Mucosa of descending colon (tissue), 3 donors: ENCODE data around the gene KIF1C. TPM values are rescaled to one million over a fixed set of nuclear protein-coding genes. Genes with fewer than 3 reads are reported as not detected.
"Not testable (repeated sequence)": the region's sequence is repeated elsewhere in the genome, so short reads cannot be mapped to it uniquely, and the experiment has no call there.

Experiments
- ATAC-seq: fragments of 200-7000 bp; cut with Tn5 transposase; one replicate; pipeline ENCODE4 v1.9.1; 2020; ENCODE audit warnings: mild to moderate bottlenecking, moderate library complexity
- DNase-seq, 3 donors: peaks; one replicate each; pipeline ENCODE4 v3.0.0-alpha.2; 2020
- H3K36me3 ChIP-seq: fragments of 200-600 bp; one replicate; pipeline ENCODE4 v1.8.0; 2021; ENCODE audit warnings: low read depth, mild to moderate bottlenecking
- H3K4me1 ChIP-seq: fragments of 200-600 bp; one replicate; pipeline ENCODE4 v1.8.0; 2021; ENCODE audit warnings: low read depth, mild to moderate bottlenecking
- H3K4me3 ChIP-seq: fragments of 200-600 bp; one replicate; pipeline ENCODE4 v1.8.0; 2021; ENCODE audit warnings: mild to moderate bottlenecking
- H3K9me3 ChIP-seq: fragments of 200-600 bp; one replicate; pipeline ENCODE4 v1.8.0; 2021; ENCODE audit warnings: mild to moderate bottlenecking
- intact Hi-C, 2 donors: fragments of 100-400 bp; cut with DNase I in 1 of 2; cut with micrococcal nuclease in 1 of 2; formaldehyde crosslinking; loops; one replicate each; pipeline versions ENCODE4 v1.11.0 to v1.11.1; 2022; cut with DNase I, micrococcal nuclease
- total RNA-seq, 3 donors: library from RNA; stranded (reverse); fragmentation: NEBNext Ultra II Directional in 2 of 3; extraction: Animal tissue kit (Norgen Biotek cat#: 25700) in 2 of 3; gene quantifications; one replicate each; pipeline versions ENCODE4 v1.2.1 to v1.2.4, GENCODE V29; 2021 to 2023
- TF ChIP-seq, protein P1 (sequence below): fragments of 200-600 bp; IDR thresholded peaks from one replicate; pipeline ENCODE4 v1.8.0; 2022; ENCODE audit warnings: antibody characterized with exemption, mild to moderate bottlenecking
- donor health status: DM: no; HTN: no; CAD: no; lungs with moderate emphysema.
- donor health status: DM: no; HTN: no; CAD: no.
- donor health status: DM: no; HTN: yes; CAD: no.

Gene KIF1C
- total RNA-seq, 3 donors from 2014 or later = 219 to 286 (median 273) TPM

GRCh38 chr17:5023588-5024147 lies 25.9 kb downstream of the KIF1C start:
- ATAC-seq (no peak), DNase-seq (no peak)
- Histone ChIP-seq H3K9me3 (no peaks in the 10 kb centered on the region), H3K36me3 (peaks cover 10% of the 10 kb centered on the region), H3K4me1 (no peaks in the 10 kb centered on the region), H3K4me3 (no peak overlapping the region)
- TF ChIP-seq, protein P1, sequence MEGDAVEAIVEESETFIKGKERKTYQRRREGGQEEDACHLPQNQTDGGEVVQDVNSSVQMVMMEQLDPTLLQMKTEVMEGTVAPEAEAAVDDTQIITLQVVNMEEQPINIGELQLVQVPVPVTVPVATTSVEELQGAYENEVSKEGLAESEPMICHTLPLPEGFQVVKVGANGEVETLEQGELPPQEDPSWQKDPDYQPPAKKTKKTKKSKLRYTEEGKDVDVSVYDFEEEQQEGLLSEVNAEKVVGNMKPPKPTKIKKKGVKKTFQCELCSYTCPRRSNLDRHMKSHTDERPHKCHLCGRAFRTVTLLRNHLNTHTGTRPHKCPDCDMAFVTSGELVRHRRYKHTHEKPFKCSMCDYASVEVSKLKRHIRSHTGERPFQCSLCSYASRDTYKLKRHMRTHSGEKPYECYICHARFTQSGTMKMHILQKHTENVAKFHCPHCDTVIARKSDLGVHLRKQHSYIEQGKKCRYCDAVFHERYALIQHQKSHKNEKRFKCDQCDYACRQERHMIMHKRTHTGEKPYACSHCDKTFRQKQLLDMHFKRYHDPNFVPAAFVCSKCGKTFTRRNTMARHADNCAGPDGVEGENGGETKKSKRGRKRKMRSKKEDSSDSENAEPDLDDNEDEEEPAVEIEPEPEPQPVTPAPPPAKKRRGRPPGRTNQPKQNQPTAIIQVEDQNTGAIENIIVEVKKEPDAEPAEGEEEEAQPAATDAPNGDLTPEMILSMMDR = no peak
- intact Hi-C loops = no loop called here

DNA sequence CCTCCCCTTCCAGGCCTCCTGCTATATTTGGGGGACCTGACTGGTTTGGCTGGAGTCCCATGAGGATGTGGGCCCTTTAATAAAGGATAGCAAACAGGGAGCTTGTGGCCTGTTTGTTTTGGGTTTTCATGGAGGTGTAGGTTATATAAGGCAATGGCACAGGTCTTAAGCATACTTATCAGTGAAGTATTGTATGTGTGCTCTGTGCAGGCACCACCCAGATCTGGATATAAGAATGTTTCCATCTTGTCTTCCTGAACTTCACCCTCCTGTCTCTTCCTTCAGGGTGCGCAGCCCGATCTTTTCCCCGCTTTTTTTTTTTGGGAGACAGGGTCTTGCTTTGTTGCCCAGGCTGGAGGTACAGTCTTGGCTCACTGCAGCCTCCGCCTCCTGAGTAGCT lies 26.9 kb downstream of the KIF1C start:
- TF ChIP-seq, protein P1 = no peak
- peak; percentile 10 for ATAC-seq
- H3K36me3 ChIP-seq = peaks cover 10% of the 10 kb centered on the region

GRCh38 chr17:5027299-5027698 lies 29.5 kb downstream of the KIF1C start:
- H3K4me1 ChIP-seq = peaks cover 8% of the 10 kb centered on the region
- TF ChIP-seq, protein P1 = no peak
- H3K4me3 ChIP-seq = no peak overlapping the region
- intact Hi-C loops = no loop called here
- H3K36me3 ChIP-seq = peaks cover 1% of the 10 kb centered on the region
- H3K9me3 ChIP-seq = no peaks in the 10 kb centered on the region
- DNase-seq (no peak), ATAC-seq (no peak)

More for the DNA sequence above, 26.9 kb downstream of the KIF1C start:
- intact Hi-C loops = no loop called here
- no peaks in the 10 kb centered on the region for H3K4me1 ChIP-seq
- no peak for DNase-seq
- H3K9me3 ChIP-seq = no peaks in the 10 kb centered on the region
- H3K4me3 ChIP-seq = no peak overlapping the region

DNA sequence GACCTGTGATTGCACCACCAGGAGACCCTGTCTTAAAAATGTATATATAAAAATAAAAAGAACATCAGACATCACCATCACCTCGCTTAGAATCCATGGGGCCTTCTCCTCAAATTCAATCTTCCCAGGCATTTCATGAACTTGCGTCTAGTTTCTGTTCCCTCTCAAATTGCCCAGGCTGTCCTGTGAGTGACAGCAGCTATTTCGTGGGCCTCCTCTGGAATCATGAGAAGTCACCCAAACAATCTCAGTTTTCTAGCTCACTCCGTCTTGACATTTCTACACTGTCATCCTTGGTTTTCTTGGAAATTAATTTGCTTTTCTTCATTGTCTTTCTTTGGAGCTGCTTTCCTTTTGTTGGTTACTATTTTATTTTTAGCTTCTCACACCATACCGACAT lies 30.2 kb downstream of the KIF1C start:
- TF ChIP-seq, protein P1 = no peak
- Histone ChIP-seq H3K4me1 (peaks cover 8% of the 10 kb centered on the region), H3K9me3 (no peaks in the 10 kb centered on the region), H3K36me3 (no peaks in the 10 kb centered on the region), H3K4me3 (no peak overlapping the region)
- ATAC-seq (no peak), DNase-seq (no peak)
- intact Hi-C loops = no loop called here

DNA sequence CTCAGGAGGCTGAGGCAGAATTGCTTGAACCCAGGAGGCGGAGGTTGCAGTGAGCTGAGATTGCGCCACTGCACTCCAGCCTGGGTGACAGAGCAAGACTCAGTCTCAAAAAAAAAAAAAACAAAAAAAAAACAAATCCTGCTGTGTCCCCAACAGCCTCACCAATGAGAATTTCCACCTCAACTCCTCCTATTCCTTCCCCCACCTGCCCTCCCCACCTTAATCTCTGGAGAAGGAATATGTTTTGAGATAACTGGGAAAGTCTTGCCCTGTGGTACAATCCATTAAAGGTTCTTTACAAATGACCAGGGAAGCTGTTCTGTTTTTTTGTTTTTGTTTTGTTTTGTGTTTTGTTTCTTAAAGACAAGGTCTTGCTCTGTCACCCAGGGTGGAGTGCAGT lies 32.4 kb downstream of the KIF1C start:
- ATAC-seq, DNase-seq, H3K4me3 ChIP-seq, H3K9me3 ChIP-seq, intact Hi-C loops, H3K36me3 ChIP-seq: not testable (repeated sequence)
- H3K4me1 ChIP-seq = peaks cover 13% of the 10 kb centered on the region

DNA sequence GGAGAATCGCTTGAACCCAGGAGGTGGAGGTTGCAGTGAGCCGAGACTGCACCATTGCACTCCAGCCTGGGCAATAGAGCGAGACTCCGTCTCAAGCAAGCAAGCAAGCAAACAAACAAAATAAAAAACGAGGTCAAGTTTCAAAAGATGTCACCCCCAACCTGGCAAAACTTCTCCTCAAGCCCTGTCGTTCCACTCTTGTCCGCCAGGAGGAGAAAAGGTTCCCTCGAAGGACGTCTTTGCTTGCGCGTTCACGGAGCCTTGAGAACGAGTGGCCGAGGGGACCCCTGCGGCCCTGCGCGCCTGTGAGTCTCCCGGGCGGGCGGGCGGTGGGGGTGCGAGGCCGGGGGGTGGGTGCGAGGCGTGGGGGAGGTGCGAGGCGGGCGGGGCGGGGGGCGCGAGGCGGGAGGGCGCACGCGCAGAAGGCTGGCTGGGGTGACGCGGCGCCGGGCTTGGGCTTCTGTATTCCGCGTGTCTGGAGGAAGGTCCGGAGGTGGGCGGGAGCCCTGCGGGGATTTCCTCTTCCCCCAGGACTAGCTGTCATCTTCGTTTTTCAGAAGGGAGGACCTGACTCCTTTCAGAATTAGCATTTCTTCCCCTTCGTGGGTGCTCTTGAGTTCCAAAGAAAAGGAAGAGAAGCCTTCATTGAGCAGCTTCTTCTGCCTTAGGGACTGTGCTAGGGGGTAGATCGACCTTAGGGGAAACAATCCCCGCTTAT lies 33.8 kb downstream of the KIF1C start:
- peaks cover 16% of the 10 kb centered on the region for H3K4me1 ChIP-seq
- intact Hi-C loops = no loop called here
- H3K9me3 ChIP-seq = no peaks in the 10 kb centered on the region
- ATAC-seq = peak; percentile 85
- peak; percentile 80 to 90 (median 84) for DNase-seq
- TF ChIP-seq, protein P1 = peak; percentile 80
- no peaks in the 10 kb centered on the region for H3K36me3 ChIP-seq
- no peak overlapping the region for H3K4me3 ChIP-seq
